ENCODE data around the gene KIAA0930.

DNA sequence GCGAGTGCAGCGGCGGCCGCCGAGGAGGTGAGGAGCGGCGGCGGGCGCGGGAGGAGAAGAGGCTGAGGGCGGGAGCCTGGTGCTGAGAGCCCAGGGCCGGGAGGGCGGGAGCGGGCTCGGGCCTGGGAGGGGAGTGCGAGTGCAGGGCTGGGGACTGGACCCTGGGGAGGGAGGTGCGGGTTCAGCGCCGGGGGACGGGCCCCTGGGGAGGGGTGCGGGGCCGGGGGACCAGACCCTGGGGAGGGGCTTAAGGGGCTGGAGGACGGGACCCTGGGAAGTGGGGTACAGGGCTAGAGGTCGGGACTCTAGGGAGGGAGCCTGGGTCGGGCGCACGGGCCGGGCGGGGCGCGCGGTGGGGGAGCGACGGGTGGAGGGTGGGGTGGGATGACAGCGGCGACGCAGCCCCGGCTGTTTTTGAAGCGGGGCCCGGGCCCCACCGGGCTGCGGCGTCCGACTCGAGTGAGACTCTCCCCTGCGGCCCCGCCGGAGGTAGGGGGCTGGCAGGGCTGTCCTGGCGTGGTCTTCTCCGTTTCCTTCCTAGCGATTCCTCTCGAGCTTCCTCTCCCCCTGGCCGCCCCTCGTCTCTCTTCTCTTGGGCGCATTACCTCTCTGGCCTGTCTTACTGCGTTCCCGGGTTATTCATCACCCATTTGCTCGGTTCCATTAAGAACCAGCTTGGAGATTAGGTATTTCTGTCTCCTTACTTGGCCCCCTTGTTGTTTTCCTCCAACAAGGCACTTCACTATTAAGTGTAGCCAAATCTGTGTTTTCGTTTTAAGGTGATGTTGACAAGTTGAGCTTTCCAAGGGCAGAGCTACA is 76.2 kb downstream of the KIAA0930 start:
- TF ChIP-seq, protein P1, sequence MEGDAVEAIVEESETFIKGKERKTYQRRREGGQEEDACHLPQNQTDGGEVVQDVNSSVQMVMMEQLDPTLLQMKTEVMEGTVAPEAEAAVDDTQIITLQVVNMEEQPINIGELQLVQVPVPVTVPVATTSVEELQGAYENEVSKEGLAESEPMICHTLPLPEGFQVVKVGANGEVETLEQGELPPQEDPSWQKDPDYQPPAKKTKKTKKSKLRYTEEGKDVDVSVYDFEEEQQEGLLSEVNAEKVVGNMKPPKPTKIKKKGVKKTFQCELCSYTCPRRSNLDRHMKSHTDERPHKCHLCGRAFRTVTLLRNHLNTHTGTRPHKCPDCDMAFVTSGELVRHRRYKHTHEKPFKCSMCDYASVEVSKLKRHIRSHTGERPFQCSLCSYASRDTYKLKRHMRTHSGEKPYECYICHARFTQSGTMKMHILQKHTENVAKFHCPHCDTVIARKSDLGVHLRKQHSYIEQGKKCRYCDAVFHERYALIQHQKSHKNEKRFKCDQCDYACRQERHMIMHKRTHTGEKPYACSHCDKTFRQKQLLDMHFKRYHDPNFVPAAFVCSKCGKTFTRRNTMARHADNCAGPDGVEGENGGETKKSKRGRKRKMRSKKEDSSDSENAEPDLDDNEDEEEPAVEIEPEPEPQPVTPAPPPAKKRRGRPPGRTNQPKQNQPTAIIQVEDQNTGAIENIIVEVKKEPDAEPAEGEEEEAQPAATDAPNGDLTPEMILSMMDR (conservative IDR thresholded peaks at IDR 0.05): no peak
- TF ChIP-seq EZH2 (IDR thresholded peaks at IDR 0.05; ENCODE audit: low read depth): no peak

Data from PC-9 (cell line).